PC-3 (cell line): ENCODE measurements around the gene RPS6KC1. TPM values are rescaled to one million over a fixed set of nuclear protein-coding genes. Genes with fewer than 3 reads are reported as not detected.

ENCODE experiments used
- ATAC-seq: fragments of 200-7000 bp; cut with Tn5 transposase; 2 replicates; pipeline ENCODE4 v1.9.1; 2020; ENCODE audit warnings: mild to moderate bottlenecking, moderate library complexity
- BruUV-seq: library from RNA; stranded (reverse); fragments of 400-500 nt; replicated peaks from 2 replicates; lab custom pipeline; 2021; lab: Mats Ljungman, UMichigan
- CTCF ChIA-PET: fragments of 300-600 bp; sonication (Branson Sonifier 250); formaldehyde crosslinking; loops from one replicate; lab custom pipeline; 2022; ENCODE audit warnings: antibody characterized with exemption; lab: Charles Lee
- POLR2A ChIA-PET: fragments of 300-600 bp; sonication (Branson Sonifier 250); formaldehyde crosslinking; loops from one replicate; lab custom pipeline; 2022; ENCODE audit warnings: antibody characterized with exemption; ENCODE audit not compliant: unreplicated experiment; lab: Charles Lee
- DNase-seq: peaks from one replicate; pipeline ENCODE4 v3.0.0-alpha.2; 2015
- H2AFZ ChIP-seq: fragments of 300-600 bp; sonication (generic); 2 replicates; pipeline ENCODE4 v1.6.0; 2016; ENCODE audit warnings: antibody characterized with exemption, low read length
- H3F3A ChIP-seq: fragments of 300-600 bp; sonication (generic); one replicate; pipeline ENCODE4 v1.6.0; 2017; ENCODE audit warnings: antibody characterized with exemption, low read length, control low read depth, mild to moderate bottlenecking; ENCODE audit not compliant: unreplicated experiment
- H3K27ac ChIP-seq: fragments of 300-600 bp; sonication (generic); 2 replicates; pipeline ENCODE4 v1.5.1; 2016; ENCODE audit warnings: mild to moderate bottlenecking, low read length
- H3K27me3 ChIP-seq: fragments of 300-600 bp; sonication (generic); 2 replicates; pipeline ENCODE4 v1.6.1; 2016; ENCODE audit warnings: low read length, mixed read lengths
- H3K36me3 ChIP-seq: fragments of 300-600 bp; sonication (generic); 2 replicates; pipeline ENCODE4 v1.6.1; 2016; ENCODE audit warnings: low read depth, mixed run types, low read length, mixed read lengths
- H3K4me1 ChIP-seq: fragments of 300-600 bp; sonication (generic); 2 replicates; pipeline ENCODE4 v1.5.1; 2016; ENCODE audit warnings: low read length; ENCODE audit not compliant: insufficient read depth
- H3K4me2 ChIP-seq: fragments of 300-600 bp; sonication (generic); 2 replicates; pipeline ENCODE4 v1.6.0; 2016; ENCODE audit warnings: low read length
- H3K4me3 ChIP-seq: fragments of 300-600 bp; sonication (generic); 2 replicates; pipeline ENCODE4 v1.5.1; 2016; ENCODE audit warnings: mild to moderate bottlenecking, low read length, mixed read lengths
- H3K79me2 ChIP-seq: fragments of 300-600 bp; sonication (generic); 2 replicates; pipeline ENCODE4 v1.6.1; 2017; ENCODE audit warnings: low read length, mixed read lengths
- H3K9ac ChIP-seq: fragments of 300-600 bp; sonication (generic); 2 replicates; pipeline ENCODE4 v1.6.0; 2016; ENCODE audit warnings: mild to moderate bottlenecking, low read length
- H3K9me2 ChIP-seq: fragments of 300-600 bp; sonication (generic); replicated peaks from 2 replicates; pipeline ENCODE4 v1.6.1; 2016; ENCODE audit warnings: mixed run types, low read length, mixed read lengths
- H3K9me3 ChIP-seq: fragments of 300-600 bp; sonication (generic); 2 replicates; pipeline ENCODE4 v1.6.1; 2016; ENCODE audit warnings: low read length, mixed read lengths
- H4K20me1 ChIP-seq: fragments of 300-600 bp; sonication (generic); 2 replicates; pipeline ENCODE4 v1.6.1; 2016; ENCODE audit warnings: low read length, mixed read lengths
- CTCF ChIP-seq: fragments of 300-600 bp; sonication (generic); conservative IDR thresholded peaks from 2 replicates; pipeline ENCODE4 v1.5.1; 2017; ENCODE audit warnings: antibody characterized with exemption, low read depth, mild to moderate bottlenecking, low read length
- EZH2 ChIP-seq: fragments of 300-600 bp; sonication (generic); IDR thresholded peaks from one replicate; pipeline ENCODE4 v1.6.1; 2017; ENCODE audit warnings: antibody characterized with exemption, mild to moderate bottlenecking, low read length; ENCODE audit not compliant: unreplicated experiment
- EZH2phosphoT487 ChIP-seq: fragments of 300-600 bp; sonication (generic); IDR thresholded peaks from 2 replicates; pipeline ENCODE4 v1.6.1; 2018; ENCODE audit warnings: mild to moderate bottlenecking, antibody characterized with exemption, low read length, borderline replicate concordance
- intact Hi-C: fragments of 100-400 bp; cut with micrococcal nuclease; formaldehyde crosslinking; loops from 2 replicates; pipeline ENCODE4 v1.9.0; 2023
- total RNA-seq: library from RNA; depleted of rRNA; stranded (reverse); fragments of >200 nt; gene quantifications from 2 replicates; pipeline ENCODE4 v1.2.3, GENCODE V29; 2014

Gene RPS6KC1
- total RNA-seq, 1 experiment from 2014 or later = 21.1 TPM

- H3K36me3 ChIP-seq = peaks cover 33% of the 10 kb centered on the region
- no peaks in the 10 kb centered on the region for H3F3A ChIP-seq
- no peaks in the 10 kb centered on the region for H3K9me2 ChIP-seq
- CTCF ChIA-PET = no interaction called here
- no TSS peak for BruUV-seq
- peaks cover 32% of the 10 kb centered on the region for H3K79me2 ChIP-seq
- ATAC-seq (no peak), DNase-seq (no peak)
- TF ChIP-seq EZH2 (no peak), CTCF (no peak), EZH2phosphoT487 (no peak)
- no peak overlapping the region for H2AFZ ChIP-seq
- no peak overlapping the region for H3K27ac ChIP-seq
- no peaks in the 10 kb centered on the region for H3K27me3 ChIP-seq
- H3K9me3 ChIP-seq = no peaks in the 10 kb centered on the region
- no peak overlapping the region for H3K4me3 ChIP-seq
- H4K20me1 ChIP-seq = no peaks in the 10 kb centered on the region
- no peak overlapping the region for H3K9ac ChIP-seq
- H3K4me2 ChIP-seq = no peak overlapping the region
- H3K4me1 ChIP-seq = 0 out of 2 replicates have a peak, but pooled peaks cover 1% of the 10 kb centered on the region
- POLR2A ChIA-PET = no interaction called here
- intact Hi-C loops = no loop called here
Measured at GRCh38 chr1:213008564-213008963, 42.5 kb upstream of the RPS6KC1 start.

GRCh38 chr1:213014642-213015041 lies 36.4 kb upstream of the RPS6KC1 start:
- H3K79me2 ChIP-seq = peaks cover 49% of the 10 kb centered on the region
- intact Hi-C loops = loop anchor here (1.0 to 5.0 kb wide), 5 partner anchors 37 to 527 kb away; partner anchors contain the start of genes FLVCR1 and RPS6KC1
- H3K9ac ChIP-seq = peak overlapping the region; percentile 89
- peaks cover 10% of the 10 kb centered on the region for H3F3A ChIP-seq
- H3K4me1 ChIP-seq = peaks cover 43% of the 10 kb centered on the region
- DNase-seq (no peak), ATAC-seq (no peak)
- no peaks in the 10 kb centered on the region for H3K9me2 ChIP-seq
- no peak for TF ChIP-seq CTCF
- TF ChIP-seq EZH2phosphoT487 = no peak
- no peak for TF ChIP-seq EZH2
- peak overlapping the region; percentile 99 for H2AFZ ChIP-seq
- H3K9me3 ChIP-seq = no peaks in the 10 kb centered on the region
- peak overlapping the region; percentile 89 for H3K4me3 ChIP-seq
- no peaks in the 10 kb centered on the region for H4K20me1 ChIP-seq
- ChIA-PET POLR2A (interaction anchor here (0.9 kb wide), 1 partner anchor 37 kb away, joined by 3 read pairs; the partner anchor contains the start of gene RPS6KC1), CTCF (no interaction called here)
- peaks cover 7% of the 10 kb centered on the region for H3K36me3 ChIP-seq
- no TSS peak for BruUV-seq
- peak overlapping the region; percentile 69 for H3K27ac ChIP-seq
- H3K27me3 ChIP-seq = no peaks in the 10 kb centered on the region
- H3K4me2 ChIP-seq = peak overlapping the region; percentile 86

- H3K9ac ChIP-seq = peak within 1 kb of the TSS; percentile 89
- H3K27ac ChIP-seq = peak within 1 kb of the TSS; percentile 69
- peak within 1 kb of the TSS; percentile 89 for H3K4me3 ChIP-seq
- peaks cover 43% of the 10 kb centered on the region for H3K4me1 ChIP-seq
- DNase-seq (peak; percentile 99), ATAC-seq (peak; percentile 87)
- no peak for TF ChIP-seq EZH2phosphoT487
- no peak for TF ChIP-seq CTCF
- no peak for TF ChIP-seq EZH2
- CTCF ChIA-PET = no interaction called here
- H3K9me2 ChIP-seq = no peaks in the 10 kb centered on the region
- H3K36me3 ChIP-seq = peaks cover 7% of the 10 kb centered on the region
- no peaks in the 10 kb centered on the region for H3K9me3 ChIP-seq
- no peaks in the 10 kb centered on the region for H3K27me3 ChIP-seq
- TSS peak; percentile 86 for BruUV-seq
- H2AFZ ChIP-seq = peak within 1 kb of the TSS; percentile 99
- POLR2A ChIA-PET = interaction anchor here (0.7 kb wide), 2 partner anchors 79 to 1803 kb away, joined by 18 to 21 read pairs; no protein-coding TSS in a partner anchor
- no peaks in the 10 kb centered on the region for H4K20me1 ChIP-seq
- H3K4me2 ChIP-seq = peak within 1 kb of the TSS; percentile 86
- H3F3A ChIP-seq = peaks cover 10% of the 10 kb centered on the region
- H3K79me2 ChIP-seq = peaks cover 48% of the 10 kb centered on the region
- intact Hi-C loops = loop anchor here (1.0 to 5.0 kb wide), 5 partner anchors 36 to 528 kb away; partner anchors contain the start of genes FLVCR1 and RPS6KC1
Measured at GRCh38 chr1:213015099-213016050, 35.7 kb upstream of the RPS6KC1 start, which contains the start of gene ANGEL2. Gene ANGEL2, minus strand, starts transcription at chr1:213015867. Its CDS starts 196 bp downstream, at chr1:213015671.
